SK-N-MC (cell line): ENCODE results near the gene CDH12.

Experiments
- EZH2 ChIP-seq: fragments of 200-600 bp; sonication (generic); IDR thresholded peaks from one replicate; pipeline ENCODE4 v1.6.1; 2017; ENCODE audit warnings: antibody characterized with exemption
- POLR2AphosphoS5 ChIP-seq: IDR thresholded peaks from 2 replicates; pipeline ENCODE4 v1.6.1; 2012; ENCODE audit warnings: mild to moderate bottlenecking, low read depth, low read length, borderline replicate concordance

DNA sequence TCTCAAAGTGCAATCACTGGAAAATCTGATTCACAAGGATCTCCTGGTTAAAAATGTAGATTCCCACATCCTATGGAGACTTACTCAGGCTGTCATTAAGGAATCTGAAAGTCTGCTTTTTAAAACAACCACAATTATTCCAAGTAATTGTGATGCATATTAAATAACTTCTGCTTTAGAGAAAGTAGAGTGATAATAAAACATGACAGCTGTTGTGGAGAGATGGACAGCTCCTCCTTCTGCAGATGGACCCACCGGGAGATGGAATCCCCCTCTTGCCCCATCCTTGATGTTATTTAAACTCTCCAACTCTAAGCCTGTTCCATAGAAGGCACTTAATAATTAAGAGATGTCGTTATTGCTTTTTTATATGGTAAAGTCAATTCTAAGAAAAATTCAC is 802.2 kb downstream of the CDH12 start:
- no peak for TF ChIP-seq EZH2
- TF ChIP-seq POLR2AphosphoS5 = no peak
